ENCODE measurements around the gene VASH2.

The VASH2 gene

GRCh38 chr1:213035573-213035972, 85.2 kb downstream of the VASH2 start:
- no peak for DNase-seq (ENCODE audit: low read depth)
